ENCODE measurements around the gene WDR46. TPM values are rescaled to one million over a fixed set of nuclear protein-coding genes. Genes with fewer than 3 reads are reported as not detected.

WDR46 gene
- total and polyA plus RNA-seq, 2 of the 8 experiments (the other 6 are each of a cell fraction or from before 2014, with no cell fraction given): 69.7 to 91.0 TPM

GRCh38 chr6:33313709-33314514, 24.9 kb upstream of the WDR46 start, which contains the start of gene TAPBP:
TAPBP (minus strand) TSS chr6:33314078; CDS start chr6:33314041, 37 bp downstream.
- H2BK20ac ChIP-seq (ENCODE audit: low read length): no peak within 1 kb of the TSS
- ChIA-PET CTCF (ENCODE audit: partially characterized antibody) (interaction anchor here (1.2 to 2.4 kb wide), 5 partner anchors 13 to 37 kb away, joined by 7 to 17 read pairs (median 12); partner anchors contain the start of genes B3GALT4 and RGL2), POLR2A (ENCODE audit: partially characterized antibody) (interaction anchor here (0.6 to 6.3 kb wide), 17 partner anchors 12 to 1498 kb away, joined by 3 to 37 read pairs (median 4); partner anchors contain the start of genes B3GALT4, PFDN6, RGL2 and RPS18)
- no peak within 1 kb of the TSS for H3K14ac ChIP-seq (ENCODE audit: insufficient read length)
- peaks cover 0 to 6% (median 1%) of the 10 kb centered on the region in 4 experiments; a peak in 3 of 8 replicates for H3K36me3 ChIP-seq (ENCODE audit: control insufficient read depth in 2 of 4, insufficient read depth in 4 of 4, low read length in 3 of 4)
- H3K27ac ChIP-seq (ENCODE audit: low read depth, low read length): peak within 1 kb of the TSS; percentile 23; the same call in 1 of the 2 replicates
- peak within 1 kb of the TSS; percentile 79 for H3K56ac ChIP-seq (replicated peaks; ENCODE audit: insufficient read length, low read depth, low read length)
- H4K8ac ChIP-seq (ENCODE audit: extremely low read depth, insufficient read depth, low read length): peak within 1 kb of the TSS; percentile 81
- peaks cover 0 to 21% (median 12%) of the 10 kb centered on the region in 4 experiments; a peak in 6 of 7 replicates for H3K4me1 ChIP-seq (replicated peaks in 1 of 4; ENCODE audit: control insufficient read depth in 3 of 4, insufficient read depth in 4 of 4, low read length in 3 of 4)
- no peak within 1 kb of the TSS for H3K4ac ChIP-seq (replicated peaks; ENCODE audit: insufficient read length, low read depth, low read length)
- H3K4me2 ChIP-seq (ENCODE audit: insufficient read depth in 1 of 2, low read depth in 2 of 2, low read length in 2 of 2): peak within 1 kb of the TSS; percentile 93 to 95
- peak within 1 kb of the TSS; percentile 75; the same call in 1 of the 2 replicates for H2BK12ac ChIP-seq (ENCODE audit: low read depth, low read length)
- no peaks in the 10 kb centered on the region for H3K27me3 ChIP-seq (replicated peaks in 1 of 4; ENCODE audit: control insufficient read depth in 3 of 4, extremely low read depth in 1 of 4, insufficient read depth in 3 of 4, low read length in 3 of 4)
- H3K9ac ChIP-seq (replicated peaks in 1 of 4; ENCODE audit: extremely low read depth in 1 of 4, low read depth in 3 of 4, low read length in 3 of 4): peak within 1 kb of the TSS; percentile 59 to 74 (median 63)
- H3K4me3 ChIP-seq (ENCODE audit: extremely low read depth in 1 of 4, insufficient read depth in 2 of 4, low read depth in 3 of 4, low read length in 4 of 4): peak within 1 kb of the TSS; percentile 84 to 89 (median 88)
- peak within 1 kb of the TSS; percentile 66 for H4K91ac ChIP-seq (replicated peaks; ENCODE audit: insufficient read length, low read length)
- no peaks in the 10 kb centered on the region for H4K20me1 ChIP-seq (replicated peaks in 1 of 2; ENCODE audit: control insufficient read depth in 1 of 2, insufficient read depth in 2 of 2, low read length in 2 of 2)
- H4K5ac ChIP-seq (ENCODE audit: insufficient read length, low read depth, low read length): no peak within 1 kb of the TSS
- 3% methylated on average over 35 of the region's 47 CpGs; no CpG with 5 or more reads in 1 of the 2 experiments for WGBS, 2 experiments (ENCODE audit: extremely low coverage in 1 of 2, insufficient coverage in 1 of 2, insufficient read length in 1 of 2, insufficient replicate concordance in 2 of 2, low coverage in 1 of 2, low lambda C conversion rate in 2 of 2, missing lambda C conversion rate in 1 of 2)
- H3K18ac ChIP-seq (ENCODE audit: extremely low read depth, low read length): peak within 1 kb of the TSS; percentile 83
- no peaks in the 10 kb centered on the region for H3K79me2 ChIP-seq (ENCODE audit: control insufficient read depth in 1 of 2, insufficient read depth in 2 of 2, low read length in 2 of 2)
- peak within 1 kb of the TSS; percentile 72; the same call in 1 of the 2 replicates for H2BK15ac ChIP-seq (ENCODE audit: low read length)
- H2BK5ac ChIP-seq (ENCODE audit: low read depth, low read length): peak within 1 kb of the TSS; percentile 56; the same call in 1 of the 2 replicates
- H2BK120ac ChIP-seq (replicated peaks; ENCODE audit: low read depth, low read length): peak within 1 kb of the TSS; percentile 44
- H3K23ac ChIP-seq (ENCODE audit: insufficient read length): no peak within 1 kb of the TSS
- peak within 1 kb of the TSS; percentile 55; the same call in 1 of the 2 replicates for H2AFZ ChIP-seq (ENCODE audit: low read length)
- no peak within 1 kb of the TSS; the same call in 1 of the 2 replicates for H2AK5ac ChIP-seq (ENCODE audit: low read depth, low read length)
- H3K23me2 ChIP-seq (ENCODE audit: low read depth, low read length): peaks cover 26% of the 10 kb centered on the region
- no peaks in the 10 kb centered on the region for H3K79me1 ChIP-seq (ENCODE audit: low read depth, low read length)
- DNase-seq (ENCODE audit: low read depth in 1 of 2, low spot score in 2 of 2) (peak in 1 of 2 experiments; percentile 74), FAIRE-seq (no peak)
- H3K9me3 ChIP-seq (ENCODE audit: insufficient read depth in 2 of 2, low read depth in 1 of 2, low read length in 1 of 2): no peaks in the 10 kb centered on the region
- TF ChIP-seq CTBP2 (IDR thresholded peaks at IDR 0.05; ENCODE audit: borderline replicate concordance, insufficient read depth, insufficient read length, low read length): no peak
- no peak for TF ChIP-seq TAF7 (optimal IDR thresholded peaks at IDR 0.05; ENCODE audit: borderline replicate concordance, low read depth, low read length)
- TF ChIP-seq RBBP5 (IDR thresholded peaks at IDR 0.05; ENCODE audit: borderline replicate concordance, low read depth, low read length): peak; percentile 46; the same call in 1 of the 2 replicates
- TF ChIP-seq POLR2A (IDR thresholded peaks at IDR 0.05; ENCODE audit: control extremely low read depth in 1 of 2, low read depth in 2 of 2, low read length in 2 of 2): peak in 1 of 2 experiments; percentile 50; a peak in 1 of 3 replicates
- no peak for TF ChIP-seq CBX5 (IDR thresholded peaks at IDR 0.05; ENCODE audit: low read depth, low read length)
- peak; percentile 47 to 50; a peak in 1 of 4 replicates for TF ChIP-seq SIN3A (conservative IDR thresholded peaks at IDR 0.05 in 1 of 2, IDR thresholded peaks at IDR 0.05 in 1 of 2; ENCODE audit: low read depth in 1 of 2, low read length in 2 of 2)
- TF ChIP-seq SUZ12 (IDR thresholded peaks at IDR 0.05; ENCODE audit: low read length): 0 out of 2 replicates have a peak, but pooled peaks have one; percentile 27
- TF ChIP-seq CREB1 (IDR thresholded peaks at IDR 0.05): no peak
- no peak for TF ChIP-seq SIRT6 (IDR thresholded peaks at IDR 0.05; ENCODE audit: low read length)
- TF ChIP-seq PHF8 (conservative IDR thresholded peaks at IDR 0.05; ENCODE audit: low read depth, low read length): 0 out of 2 replicates have a peak, but pooled peaks have one; percentile 41
